ENCODE measurements around the gene TECPR2. TPM values are rescaled to one million over a fixed set of nuclear protein-coding genes. Genes with fewer than 3 reads are reported as not detected.

The TECPR2 gene
- total and polyA plus RNA-seq, 10 donors: 1.1 to 46.6 (median 26.7) TPM

DNA sequence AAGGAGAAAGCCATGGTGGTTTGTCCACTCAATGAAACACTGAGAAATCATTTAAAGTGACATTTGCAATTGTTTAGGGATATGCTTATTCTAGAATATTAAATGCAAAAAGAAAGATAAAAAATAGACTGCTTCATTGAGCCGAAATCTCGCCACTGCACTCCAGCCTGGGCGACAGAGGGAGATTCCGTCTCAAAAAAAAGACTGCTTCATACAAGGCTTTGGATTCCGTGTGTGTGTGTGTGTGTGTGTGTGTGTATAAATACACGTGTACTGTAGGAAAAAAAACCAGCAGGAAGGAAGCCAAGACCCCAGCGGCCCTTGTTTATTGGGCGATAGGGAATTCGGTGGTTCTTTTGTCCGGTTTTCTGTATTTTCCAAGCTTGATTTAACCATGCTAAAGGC lies 46.4 kb upstream of the TECPR2 start:
- intact Hi-C loops (cut with DNase I; ENCODE audit: low total_unique reads): loop anchor here (10.0 kb wide), 2 partner anchors 82 to 222 kb away; no protein-coding TSS in a partner anchor
- peaks cover 17 to 73% (median 61%) of the 10 kb centered on the region in 6 donors for H3K4me1 ChIP-seq
- H3K9me3 ChIP-seq: no peaks in the 10 kb centered on the region
- TF ChIP-seq POLR2A (IDR thresholded peaks at IDR 0.05): no peak
- TF ChIP-seq POLR2AphosphoS5 (IDR thresholded peaks at IDR 0.05): no peak
- TF ChIP-seq, protein P1, sequence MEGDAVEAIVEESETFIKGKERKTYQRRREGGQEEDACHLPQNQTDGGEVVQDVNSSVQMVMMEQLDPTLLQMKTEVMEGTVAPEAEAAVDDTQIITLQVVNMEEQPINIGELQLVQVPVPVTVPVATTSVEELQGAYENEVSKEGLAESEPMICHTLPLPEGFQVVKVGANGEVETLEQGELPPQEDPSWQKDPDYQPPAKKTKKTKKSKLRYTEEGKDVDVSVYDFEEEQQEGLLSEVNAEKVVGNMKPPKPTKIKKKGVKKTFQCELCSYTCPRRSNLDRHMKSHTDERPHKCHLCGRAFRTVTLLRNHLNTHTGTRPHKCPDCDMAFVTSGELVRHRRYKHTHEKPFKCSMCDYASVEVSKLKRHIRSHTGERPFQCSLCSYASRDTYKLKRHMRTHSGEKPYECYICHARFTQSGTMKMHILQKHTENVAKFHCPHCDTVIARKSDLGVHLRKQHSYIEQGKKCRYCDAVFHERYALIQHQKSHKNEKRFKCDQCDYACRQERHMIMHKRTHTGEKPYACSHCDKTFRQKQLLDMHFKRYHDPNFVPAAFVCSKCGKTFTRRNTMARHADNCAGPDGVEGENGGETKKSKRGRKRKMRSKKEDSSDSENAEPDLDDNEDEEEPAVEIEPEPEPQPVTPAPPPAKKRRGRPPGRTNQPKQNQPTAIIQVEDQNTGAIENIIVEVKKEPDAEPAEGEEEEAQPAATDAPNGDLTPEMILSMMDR (IDR thresholded peaks at IDR 0.05 in 8 of 11, conservative IDR thresholded peaks at IDR 0.05 in 3 of 11): no peak
- H3K4me3 ChIP-seq: peak overlapping the region; percentile 27 to 73 (median 52)
- no peaks in the 10 kb centered on the region for H3K36me3 ChIP-seq
- 2 to 4% (median 3%) methylated on average over 10 of the region's 10 CpGs for WGBS, 5 donors
- peak overlapping the region; percentile 24 to 96 (median 88) for H3K27ac ChIP-seq
- no peaks in the 10 kb centered on the region for H3K27me3 ChIP-seq (replicated peaks in 1 of 7)
- peak; percentile 38 for DNase-seq

DNA sequence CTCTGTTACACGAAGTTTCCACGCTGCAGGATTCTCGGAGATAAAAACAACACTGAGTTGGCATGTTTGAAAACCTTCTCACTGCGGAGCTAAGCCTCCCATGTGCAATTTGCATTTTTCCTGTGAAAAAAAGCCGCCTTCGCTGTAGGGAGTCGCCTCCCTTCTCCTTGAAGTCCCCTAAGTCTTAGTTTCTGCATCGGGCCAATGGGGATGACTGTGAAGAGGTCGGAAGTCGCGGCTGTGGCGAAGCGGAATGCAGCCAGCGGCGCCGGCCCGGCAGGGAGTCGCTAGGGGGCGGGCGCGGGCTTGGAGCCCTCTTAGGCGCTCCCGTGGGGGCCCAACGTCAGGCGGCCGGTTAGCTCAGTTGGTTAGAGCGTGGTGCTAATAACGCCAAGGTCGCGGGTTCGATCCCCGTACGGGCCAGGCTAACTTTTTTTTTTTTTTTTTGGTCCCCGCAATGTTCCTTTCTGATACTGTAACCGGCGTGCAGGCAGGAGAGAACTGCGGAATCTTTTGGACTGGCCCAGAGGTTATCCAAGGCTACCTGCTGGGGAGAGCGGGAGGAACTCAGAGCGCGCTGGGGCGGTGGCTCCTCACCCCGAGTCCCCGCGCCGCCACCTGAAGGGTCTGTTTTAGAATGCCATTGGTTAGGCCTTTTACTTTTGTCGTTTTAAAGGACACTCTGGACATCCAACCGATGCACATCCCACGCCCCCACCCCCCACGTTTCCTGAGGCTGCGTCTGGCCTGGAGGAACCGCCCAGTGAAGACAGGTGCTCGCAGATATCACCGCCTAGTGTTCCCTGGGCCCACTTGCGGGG lies 45.8 kb upstream of the TECPR2 start:
- intact Hi-C loops (cut with DNase I; ENCODE audit: low total_unique reads): loop anchor here (10.0 kb wide), 2 partner anchors 82 to 222 kb away; no protein-coding TSS in a partner anchor
- no peaks in the 10 kb centered on the region for H3K27me3 ChIP-seq (replicated peaks in 1 of 7)
- TF ChIP-seq, protein P1 (IDR thresholded peaks at IDR 0.05 in 8 of 11, conservative IDR thresholded peaks at IDR 0.05 in 3 of 11): peak; percentile 80 to 98 (median 94)
- peak in 1 of 3 donors; percentile 26 for TF ChIP-seq POLR2A (IDR thresholded peaks at IDR 0.05)
- TF ChIP-seq POLR2AphosphoS5 (IDR thresholded peaks at IDR 0.05): peak; percentile 57 to 88 (median 71)
- 1 to 2% (median 1%) methylated on average over 31 to 54 of the region's 54 CpGs for WGBS, 5 donors
- H3K27ac ChIP-seq: peak overlapping the region; percentile 40 to 96 (median 88)
- peaks cover 17 to 79% (median 62%) of the 10 kb centered on the region in 6 donors for H3K4me1 ChIP-seq
- H3K9me3 ChIP-seq: no peaks in the 10 kb centered on the region
- peak; percentile 98 for DNase-seq
- H3K36me3 ChIP-seq: peaks cover 0 to under 1% (median 0%) of the 10 kb centered on the region in 6 donors
- peak overlapping the region; percentile 35 to 73 (median 52) for H3K4me3 ChIP-seq

DNA sequence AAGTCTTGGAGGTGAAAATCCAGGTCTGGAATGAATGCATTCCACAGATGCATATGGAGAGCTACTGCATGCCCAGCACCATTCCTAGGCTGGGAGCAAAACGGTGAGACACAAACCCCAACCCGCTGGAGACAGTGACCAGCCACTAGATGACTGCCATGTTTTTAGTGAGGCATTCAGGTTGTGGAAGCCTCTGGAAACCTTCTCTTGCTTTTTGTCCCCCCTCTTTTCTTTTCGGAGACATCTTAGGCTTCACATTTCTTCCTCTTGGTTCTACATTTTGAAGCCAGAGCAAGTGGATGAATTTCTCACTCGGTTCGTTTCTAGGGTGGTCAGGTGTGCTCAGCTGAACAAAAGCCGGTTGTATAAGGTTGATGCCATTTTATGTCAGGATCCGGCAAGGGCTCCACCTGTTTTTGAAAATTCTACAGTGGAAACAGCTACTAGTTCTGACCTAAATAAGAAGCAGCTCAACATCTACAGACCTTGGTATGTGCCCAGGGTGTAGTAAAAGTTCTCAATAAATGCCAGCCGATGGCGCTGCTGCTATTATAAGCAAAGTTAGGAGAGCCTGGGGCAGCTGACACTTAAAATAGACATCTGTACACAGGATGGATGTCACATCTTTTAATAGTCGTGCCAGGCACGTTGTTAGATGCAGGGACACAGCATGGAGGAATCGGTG lies 45.0 kb upstream of the TECPR2 start:
- H3K4me3 ChIP-seq: peak overlapping the region; percentile 35 to 73 (median 52)
- peak overlapping the region; percentile 40 to 96 (median 88) for H3K27ac ChIP-seq
- H3K4me1 ChIP-seq: peaks cover 17 to 85% (median 62%) of the 10 kb centered on the region in 6 donors
- peaks cover 0 to 8% (median 0%) of the 10 kb centered on the region in 6 donors for H3K36me3 ChIP-seq
- TF ChIP-seq POLR2A (IDR thresholded peaks at IDR 0.05) (no peak), POLR2AphosphoS5 (IDR thresholded peaks at IDR 0.05) (no peak)
- TF ChIP-seq, protein P1 (IDR thresholded peaks at IDR 0.05 in 8 of 11, conservative IDR thresholded peaks at IDR 0.05 in 3 of 11): no peak
- intact Hi-C loops (cut with DNase I; ENCODE audit: low total_unique reads): loop anchor here (10.0 kb wide), 2 partner anchors 83 to 223 kb away; no protein-coding TSS in a partner anchor
- no peaks in the 10 kb centered on the region for H3K9me3 ChIP-seq
- H3K27me3 ChIP-seq (replicated peaks in 1 of 7): no peaks in the 10 kb centered on the region
- peak; percentile 36 for DNase-seq
- WGBS, 5 donors: 57 to 71% (median 62%) methylated on average over 12 of the region's 12 CpGs

All from spleen (tissue), 11 donors.